Smooth muscle cell of the coronary artery (primary cell): ENCODE data around the gene TMEM154. TPM values are rescaled to one million over a fixed set of nuclear protein-coding genes. Genes with fewer than 3 reads are reported as not detected.

Experiments used
- total RNA-seq: library from RNA; depleted of rRNA; stranded (reverse); fragments of >200 nt; gene quantifications from 2 replicates; pipeline ENCODE4 v1.2.3, GENCODE V29; 2014; ENCODE audit warnings: low replicate concordance

Gene TMEM154
- total RNA-seq: 0.47 and 0.53 TPM in 2 replicates

GRCh38 chr4:152679414-152680281 lies at the start of gene TMEM154:
Gene TMEM154, minus strand, starts transcription at chr4:152679997. Its CDS starts 64 bp downstream, at chr4:152679933.

Other genes with a start within 250 kb of the TMEM154 start
- gene FBXW7, start 143.9 kb downstream of the TMEM154 start, total RNA-seq: 66.3 and 191 TPM in 2 replicates
- gene TIGD4, start 99.7 kb upstream of the TMEM154 start, total RNA-seq: 0.08 TPM in 1 of 2 replicates, not detected in the other
- gene ARFIP1, start 100.0 kb upstream of the TMEM154 start, total RNA-seq: 23.5 and 37.6 TPM in 2 replicates